Activated CD8-positive, alpha-beta T cell treated with anti-CD3 and anti-CD28 coated beads, Interleukin-2, amount 10 ng/mL, durations not matched to agents 7 days and 5 days (primary cell): ENCODE data around the gene ZNF579. TPM values are rescaled to one million over a fixed set of nuclear protein-coding genes. Genes with fewer than 3 reads are reported as not detected.
"Not testable (repeated sequence)": the region's sequence is repeated elsewhere in the genome, so short reads cannot be mapped to it uniquely, and the experiment has no call there.

Experiments used
- ATAC-seq: fragments of 150-1000 bp; cut with Tn5 transposase; one replicate; pipeline ENCODE4 v1.10.0; 2021; ENCODE audit warnings: moderate library complexity
- CTCF ChIA-PET: fragments of 350-600 bp; sonication (Branson Sonifier 250); formaldehyde crosslinking; loops from one replicate; lab custom pipeline; 2021; ENCODE audit warnings: antibody characterized with exemption; lab: Charles Lee
- POLR2A ChIA-PET: fragments of 350-600 bp; sonication (Branson Sonifier 250); formaldehyde crosslinking; loops from one replicate; lab custom pipeline; 2021; ENCODE audit warnings: antibody characterized with exemption; lab: Charles Lee
- DNase-seq: peaks from one replicate; pipeline ENCODE4 v3.0.0-alpha.2; 2020
- H3K27ac Mint-ChIP-seq: one replicate; pipeline ENCODE4 v1.8.0; 2021; ENCODE audit warnings: mild to moderate bottlenecking, mixed read lengths
- H3K27me3 Mint-ChIP-seq: one replicate; pipeline ENCODE4 v1.8.0; 2021; ENCODE audit warnings: low read depth, mixed read lengths
- H3K36me3 Mint-ChIP-seq: one replicate; pipeline ENCODE4 v1.8.0; 2021; ENCODE audit warnings: low read depth, mixed read lengths
- H3K4me1 Mint-ChIP-seq: one replicate; pipeline ENCODE4 v1.8.0; 2021; ENCODE audit warnings: low read depth, mixed read lengths
- H3K4me3 Mint-ChIP-seq: one replicate; pipeline ENCODE4 v1.8.0; 2021; ENCODE audit warnings: mild to moderate bottlenecking, mixed read lengths
- H3K9me3 Mint-ChIP-seq: one replicate; pipeline ENCODE4 v1.8.0; 2022; ENCODE audit warnings: mixed read lengths; ENCODE audit not compliant: insufficient read depth
- total RNA-seq, 2 experiments: library from RNA; stranded (reverse); gene quantifications; one replicate each; pipeline ENCODE4 v1.2.3, GENCODE V29; 2021

Gene ZNF579
- total RNA-seq, 2 experiments from 2014 or later, result 5.6 to 6.2 TPM

GRCh38 chr19:55534280-55534679, 46.4 kb downstream of the ZNF579 start:
- H3K27ac Mint-ChIP-seq, H3K27me3 Mint-ChIP-seq, CTCF ChIA-PET: not testable (repeated sequence)

DNA sequence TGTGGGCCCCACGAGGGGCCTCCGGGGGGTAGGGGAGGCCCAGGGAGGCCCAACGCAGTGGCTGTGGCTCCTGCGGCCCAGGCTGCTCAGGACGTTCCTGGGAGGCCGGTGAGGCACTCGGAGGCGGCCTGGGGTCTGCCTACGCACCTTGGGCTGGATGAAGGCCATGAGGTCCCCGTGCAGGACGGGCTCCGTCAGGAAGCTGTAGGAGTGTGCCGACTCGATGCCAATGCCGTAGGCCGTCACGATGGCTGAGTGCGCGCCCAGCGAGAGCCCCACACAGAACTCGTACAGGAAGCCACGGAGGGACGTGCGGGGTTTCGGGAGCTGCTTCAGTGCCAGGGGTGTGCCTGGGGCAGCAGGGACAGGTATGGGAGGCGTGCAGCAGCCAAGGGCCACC, 49.7 kb downstream of the ZNF579 start:
- POLR2A ChIA-PET, result no interaction called here

More at GRCh38 chr19:55534280-55534679, 46.4 kb downstream of the ZNF579 start:
- H3K9me3 Mint-ChIP-seq, H3K4me1 Mint-ChIP-seq, H3K36me3 Mint-ChIP-seq, DNase-seq, H3K4me3 Mint-ChIP-seq, ATAC-seq: not testable (repeated sequence)
- POLR2A ChIA-PET, result interaction anchor here (0.9 kb wide), 1 partner anchor 47 kb away, joined by 5 read pairs; no protein-coding TSS in a partner anchor

GRCh38 chr19:55529636-55530234, 50.9 kb downstream of the ZNF579 start:
- no peak for ATAC-seq
- DNase-seq, result no peak
- POLR2A ChIA-PET, result no interaction called here
- no peaks in the 10 kb centered on the region for H3K36me3 Mint-ChIP-seq
- H3K9me3 Mint-ChIP-seq, result no peaks in the 10 kb centered on the region
- H3K27me3 Mint-ChIP-seq, result no peaks in the 10 kb centered on the region
- H3K4me3 Mint-ChIP-seq, result no peak overlapping the region
- no peak overlapping the region for H3K27ac Mint-ChIP-seq
- H3K4me1 Mint-ChIP-seq, result no peaks in the 10 kb centered on the region
- CTCF ChIA-PET, result no interaction called here

More for the DNA sequence above, 49.7 kb downstream of the ZNF579 start:
- H3K27ac Mint-ChIP-seq, result no peak overlapping the region
- H3K27me3 Mint-ChIP-seq, result no peaks in the 10 kb centered on the region
- DNase-seq (no peak), ATAC-seq (no peak)
- H3K36me3 Mint-ChIP-seq, result no peaks in the 10 kb centered on the region
- CTCF ChIA-PET, result no interaction called here
- H3K4me1 Mint-ChIP-seq, result no peaks in the 10 kb centered on the region
- no peaks in the 10 kb centered on the region for H3K9me3 Mint-ChIP-seq
- no peak overlapping the region for H3K4me3 Mint-ChIP-seq

DNA sequence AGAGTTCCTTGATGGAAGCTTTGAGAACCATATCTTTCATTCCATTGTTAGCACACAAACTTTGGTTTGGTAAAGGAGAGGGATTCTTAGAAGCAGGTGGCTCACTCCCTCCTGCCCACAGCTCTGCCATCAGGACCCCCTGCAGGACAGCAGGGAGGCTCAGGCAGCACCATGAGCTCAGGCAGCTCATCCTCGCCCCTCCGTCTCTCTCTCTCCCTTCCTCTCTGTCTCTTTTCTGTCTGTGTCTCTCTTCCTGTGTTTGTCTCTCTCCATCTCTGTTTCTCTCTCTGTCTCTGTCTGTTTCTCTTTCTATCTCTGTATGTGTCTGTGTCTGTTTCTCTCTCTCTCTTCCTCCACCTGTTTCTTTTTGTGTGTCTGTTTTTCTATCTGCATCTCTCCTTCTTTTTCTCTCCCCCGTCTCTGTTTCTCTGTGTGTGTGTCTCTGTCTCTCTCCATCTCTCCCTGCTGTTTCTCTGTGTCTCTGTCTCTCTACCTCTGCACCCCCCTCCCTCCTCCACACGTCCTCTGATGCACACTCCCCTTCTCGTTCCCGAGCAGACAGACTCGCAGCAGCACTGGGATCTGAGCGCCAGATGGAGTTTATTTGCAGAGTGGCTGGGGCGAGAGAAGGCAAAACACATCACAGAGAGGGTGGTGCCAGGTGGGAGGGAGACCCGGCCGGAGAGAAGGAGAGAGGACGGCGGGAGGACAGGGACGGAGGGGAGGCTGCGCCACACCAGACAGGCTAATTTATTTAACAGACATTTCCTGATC, 52.4 kb downstream of the ZNF579 start:
- H3K27ac Mint-ChIP-seq, result no peak overlapping the region
- no peaks in the 10 kb centered on the region for H3K4me1 Mint-ChIP-seq
- POLR2A ChIA-PET, result no interaction called here
- no peaks in the 10 kb centered on the region for H3K36me3 Mint-ChIP-seq
- ATAC-seq, result no peak
- H3K9me3 Mint-ChIP-seq, result no peaks in the 10 kb centered on the region
- no peak for DNase-seq
- H3K4me3 Mint-ChIP-seq, result no peak overlapping the region
- CTCF ChIA-PET, result no interaction called here
- H3K27me3 Mint-ChIP-seq, result no peaks in the 10 kb centered on the region

- no peak overlapping the region for H3K4me3 Mint-ChIP-seq
- POLR2A ChIA-PET, result no interaction called here
- H3K27ac Mint-ChIP-seq, result no peak overlapping the region
- no peaks in the 10 kb centered on the region for H3K9me3 Mint-ChIP-seq
- no peaks in the 10 kb centered on the region for H3K27me3 Mint-ChIP-seq
- no peak for ATAC-seq
- DNase-seq, result no peak
- H3K36me3 Mint-ChIP-seq, result no peaks in the 10 kb centered on the region
- CTCF ChIA-PET, result no interaction called here
- no peaks in the 10 kb centered on the region for H3K4me1 Mint-ChIP-seq
These were observed 53.2 kb downstream of the ZNF579 start for GRCh38 chr19:55527197-55528029.

Other genes with a start within 250 kb of the ZNF579 start
- gene KMT5C, start 241.0 kb downstream of the ZNF579 start, total RNA-seq, result 10 to 100 TPM; 21.9 to 26.7 TPM
- gene COX6B2, start 226.1 kb downstream of the ZNF579 start, total RNA-seq, result under 1 TPM in 1 of 2 experiments, not detected in 1; 0.34 TPM
- not detected for gene GARIN5B, start 217.6 kb downstream of the ZNF579 start, total RNA-seq
- gene IL11, start 210.4 kb downstream of the ZNF579 start, total RNA-seq, result under 1 TPM; 0.26 to 0.34 TPM
- not detected for gene TMEM190, start 204.0 kb downstream of the ZNF579 start, total RNA-seq
- 10 to 100 TPM; 23.6 to 26.7 TPM for gene TMEM238, start 196.6 kb downstream of the ZNF579 start, total RNA-seq
- 1,000 to 10,000 TPM; 2,948 to 3,082 TPM for gene RPL28, start 194.9 kb downstream of the ZNF579 start, total RNA-seq
- gene UBE2S, start 173.1 kb downstream of the ZNF579 start, total RNA-seq, result 100 to 1,000 TPM; 333 to 353 TPM
- gene SHISA7, start 137.5 kb downstream of the ZNF579 start, total RNA-seq, result not detected
- 10 to 100 TPM; 31.9 to 32.1 TPM for gene ISOC2, start 119.2 kb downstream of the ZNF579 start, total RNA-seq
- gene C19orf85, start 116.1 kb downstream of the ZNF579 start, total RNA-seq, result not detected
- 10 to 100 TPM; 10.2 to 11.6 TPM for gene ZNF628, start 104.2 kb downstream of the ZNF579 start, total RNA-seq
- 10 to 100 TPM; 16.2 to 16.4 TPM for gene NAT14, start 95.7 kb downstream of the ZNF579 start, total RNA-seq
- under 1 TPM; 0.50 to 0.55 TPM for gene SSC5D, start 92.4 kb downstream of the ZNF579 start, total RNA-seq
- not detected for gene SBK2, start 43.7 kb downstream of the ZNF579 start, total RNA-seq
- gene SBK3, start 35.3 kb downstream of the ZNF579 start, total RNA-seq, result not detected
- gene FIZ1, start 18.7 kb upstream of the ZNF579 start, total RNA-seq, result 10 to 100 TPM; 13.6 to 13.7 TPM
- 10 to 100 TPM; 21.9 to 25.2 TPM for gene ZNF524, start 19.4 kb upstream of the ZNF579 start, total RNA-seq
- 10 to 100 TPM; 14.8 to 15.8 TPM for gene ZNF865, start 24.8 kb upstream of the ZNF579 start, total RNA-seq
- 1 to 10 TPM; 5.2 to 5.3 TPM for gene ZNF784, start 43.7 kb upstream of the ZNF579 start, total RNA-seq
- gene ZNF580, start 60.2 kb upstream of the ZNF579 start, total RNA-seq, result 10 to 100 TPM; 30.2 to 32.1 TPM
- gene ZNF581, start 62.8 kb upstream of the ZNF579 start, total RNA-seq, result 10 to 100 TPM; 22.7 to 24.4 TPM
- gene CCDC106, start 67.4 kb upstream of the ZNF579 start, total RNA-seq, result 1 to 10 TPM; 8.7 to 9.4 TPM
- 100 to 1,000 TPM; 296 to 321 TPM for gene U2AF2, start 74.2 kb upstream of the ZNF579 start, total RNA-seq
- 10 to 100 TPM; 63.6 to 67.0 TPM for gene EPN1, start 94.4 kb upstream of the ZNF579 start, total RNA-seq
- not detected for gene NLRP9, start 157.6 kb upstream of the ZNF579 start, total RNA-seq
- gene RFPL4A, start 178.2 kb upstream of the ZNF579 start, total RNA-seq, result not detected
- not detected for gene RFPL4AL1, start 188.3 kb upstream of the ZNF579 start, total RNA-seq